Measurements from ENCODE around the gene PGPEP1. TPM values are rescaled to one million over a fixed set of nuclear protein-coding genes. Genes with fewer than 3 reads are reported as not detected.

Gene PGPEP1
- total RNA-seq, 1 donor from 2014 or later = 23.2 TPM

DNA sequence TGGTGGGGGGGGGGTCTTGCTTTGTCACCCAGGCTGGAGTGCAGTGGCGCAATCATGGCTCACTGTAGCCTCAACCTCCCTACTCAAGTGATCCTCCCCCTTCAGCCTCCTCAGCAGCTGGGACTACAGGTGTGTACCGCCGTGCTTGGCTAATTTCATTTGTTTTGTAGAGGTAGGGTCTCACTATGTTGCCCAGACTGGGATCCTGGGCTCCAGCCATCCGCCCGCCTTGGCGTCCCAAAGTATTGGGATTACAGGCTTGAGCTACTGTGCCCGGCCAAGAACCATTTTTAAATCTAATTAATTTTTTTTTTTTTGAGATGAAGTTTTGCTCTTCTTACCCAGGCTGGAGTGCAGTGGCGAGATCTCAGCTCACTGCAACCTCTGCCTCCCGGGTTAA is 40.7 kb upstream of the PGPEP1 start:
- Mint-ChIP-seq H3K9me3 (no peaks in the 10 kb centered on the region), H3K36me3 (no peaks in the 10 kb centered on the region), H3K27me3 (ENCODE audit: low read depth) (no peaks in the 10 kb centered on the region), H3K27ac (no peak overlapping the region), H3K4me3 (no peak overlapping the region), H3K4me1 (peaks cover 15% of the 10 kb centered on the region)
- TF ChIP-seq, protein P1, sequence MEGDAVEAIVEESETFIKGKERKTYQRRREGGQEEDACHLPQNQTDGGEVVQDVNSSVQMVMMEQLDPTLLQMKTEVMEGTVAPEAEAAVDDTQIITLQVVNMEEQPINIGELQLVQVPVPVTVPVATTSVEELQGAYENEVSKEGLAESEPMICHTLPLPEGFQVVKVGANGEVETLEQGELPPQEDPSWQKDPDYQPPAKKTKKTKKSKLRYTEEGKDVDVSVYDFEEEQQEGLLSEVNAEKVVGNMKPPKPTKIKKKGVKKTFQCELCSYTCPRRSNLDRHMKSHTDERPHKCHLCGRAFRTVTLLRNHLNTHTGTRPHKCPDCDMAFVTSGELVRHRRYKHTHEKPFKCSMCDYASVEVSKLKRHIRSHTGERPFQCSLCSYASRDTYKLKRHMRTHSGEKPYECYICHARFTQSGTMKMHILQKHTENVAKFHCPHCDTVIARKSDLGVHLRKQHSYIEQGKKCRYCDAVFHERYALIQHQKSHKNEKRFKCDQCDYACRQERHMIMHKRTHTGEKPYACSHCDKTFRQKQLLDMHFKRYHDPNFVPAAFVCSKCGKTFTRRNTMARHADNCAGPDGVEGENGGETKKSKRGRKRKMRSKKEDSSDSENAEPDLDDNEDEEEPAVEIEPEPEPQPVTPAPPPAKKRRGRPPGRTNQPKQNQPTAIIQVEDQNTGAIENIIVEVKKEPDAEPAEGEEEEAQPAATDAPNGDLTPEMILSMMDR (IDR thresholded peaks at IDR 0.05; ENCODE audit: unreplicated experiment) = no peak
- no peak for DNase-seq (ENCODE audit: low spot score in 2 of 2, unreplicated experiment in 2 of 2)

DNA sequence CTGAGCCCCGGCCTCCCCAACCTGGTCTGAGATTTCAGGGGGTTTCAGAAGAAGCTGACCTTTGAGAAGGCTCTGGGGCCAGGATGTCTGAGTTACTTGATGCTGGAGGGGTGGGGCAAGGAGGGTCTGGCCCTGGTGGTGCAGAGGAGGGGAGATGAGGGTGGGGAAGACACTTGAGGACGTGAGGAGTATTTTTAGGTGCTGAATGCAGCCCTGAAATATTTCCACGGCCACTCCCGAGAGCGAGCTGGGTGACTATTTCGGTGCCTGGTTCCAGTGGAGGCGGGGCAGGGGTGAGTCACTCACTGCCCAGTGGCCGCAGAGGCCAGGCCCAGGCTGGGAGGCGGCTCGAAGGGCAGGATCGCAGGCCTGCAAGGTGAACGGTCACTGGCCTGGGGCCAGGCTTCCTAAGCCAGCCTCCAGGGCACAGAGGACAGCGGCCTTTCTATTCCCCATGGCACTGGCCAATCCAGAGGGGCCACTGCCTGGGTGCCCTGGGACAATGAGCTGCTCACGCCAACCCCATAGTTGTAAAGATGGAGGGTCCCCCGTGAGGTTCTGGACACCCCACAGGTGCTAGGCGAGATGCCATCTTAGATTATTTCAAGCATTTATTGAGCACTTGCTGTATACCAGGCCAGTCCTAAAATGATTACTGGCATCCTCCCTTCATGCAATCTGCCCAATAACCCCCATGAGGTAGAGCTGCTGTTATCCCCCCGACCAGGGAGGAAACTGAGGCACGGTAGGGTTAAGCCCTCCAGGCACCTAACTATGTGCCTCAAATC is 39.3 kb upstream of the PGPEP1 start:
- Mint-ChIP-seq H3K9me3 (no peaks in the 10 kb centered on the region), H3K4me3 (no peak overlapping the region), H3K27ac (no peak overlapping the region), H3K4me1 (peaks cover 19% of the 10 kb centered on the region), H3K36me3 (no peaks in the 10 kb centered on the region), H3K27me3 (ENCODE audit: low read depth) (no peaks in the 10 kb centered on the region)
- TF ChIP-seq, protein P1 (IDR thresholded peaks at IDR 0.05; ENCODE audit: unreplicated experiment) = no peak
- no peak for DNase-seq (ENCODE audit: low spot score in 2 of 2, unreplicated experiment in 2 of 2)

DNA sequence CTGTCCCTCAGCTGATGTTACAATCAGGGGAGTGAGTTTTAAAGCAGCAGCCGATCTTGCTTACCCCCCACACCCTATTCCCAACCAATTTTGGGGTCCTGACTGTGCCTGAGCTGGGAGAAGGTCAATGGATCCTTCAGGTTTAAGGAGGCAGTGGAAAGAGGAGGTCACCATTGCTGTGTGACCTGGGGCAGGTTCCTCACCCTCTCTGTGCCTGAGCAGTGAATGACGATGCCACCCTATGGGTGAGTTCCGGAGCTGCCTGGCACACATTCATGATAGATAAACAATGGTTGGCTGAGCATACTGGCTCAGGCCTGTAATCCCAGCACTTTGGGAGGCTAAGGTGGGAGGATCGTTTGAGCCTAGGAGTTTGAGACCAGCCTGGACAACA is 38.7 kb upstream of the PGPEP1 start:
- Mint-ChIP-seq H3K4me3 (no peak overlapping the region), H3K27ac (peak overlapping the region; percentile 59), H3K36me3 (no peaks in the 10 kb centered on the region), H3K4me1 (peaks cover 19% of the 10 kb centered on the region), H3K9me3 (no peaks in the 10 kb centered on the region), H3K27me3 (ENCODE audit: low read depth) (no peaks in the 10 kb centered on the region)
- TF ChIP-seq, protein P1 (IDR thresholded peaks at IDR 0.05; ENCODE audit: unreplicated experiment) = no peak
- DNase-seq (ENCODE audit: low spot score in 2 of 2, unreplicated experiment in 2 of 2) = no peak

DNA sequence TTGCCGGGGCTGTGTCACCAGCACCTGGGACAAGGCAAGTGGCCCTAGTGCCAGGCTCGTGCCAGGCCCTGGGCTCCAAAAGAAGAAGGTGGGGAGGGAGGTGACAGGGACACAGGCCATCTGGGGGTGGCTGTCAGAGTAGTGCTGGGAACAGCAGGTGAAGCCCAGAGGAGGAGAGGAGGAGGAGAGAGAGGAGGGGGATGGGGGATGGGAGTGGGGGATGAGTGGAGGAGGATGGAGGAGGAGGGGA is 36.3 kb upstream of the PGPEP1 start:
- TF ChIP-seq, protein P1 (IDR thresholded peaks at IDR 0.05; ENCODE audit: unreplicated experiment) = no peak
- Mint-ChIP-seq H3K9me3 (no peaks in the 10 kb centered on the region), H3K4me3 (peak overlapping the region; percentile 48), H3K27me3 (ENCODE audit: low read depth) (no peaks in the 10 kb centered on the region), H3K36me3 (peaks cover 7% of the 10 kb centered on the region), H3K4me1 (peaks cover 21% of the 10 kb centered on the region), H3K27ac (peak overlapping the region; percentile 99)
- DNase-seq (ENCODE audit: low spot score in 2 of 2, unreplicated experiment in 2 of 2) = no peak

DNA sequence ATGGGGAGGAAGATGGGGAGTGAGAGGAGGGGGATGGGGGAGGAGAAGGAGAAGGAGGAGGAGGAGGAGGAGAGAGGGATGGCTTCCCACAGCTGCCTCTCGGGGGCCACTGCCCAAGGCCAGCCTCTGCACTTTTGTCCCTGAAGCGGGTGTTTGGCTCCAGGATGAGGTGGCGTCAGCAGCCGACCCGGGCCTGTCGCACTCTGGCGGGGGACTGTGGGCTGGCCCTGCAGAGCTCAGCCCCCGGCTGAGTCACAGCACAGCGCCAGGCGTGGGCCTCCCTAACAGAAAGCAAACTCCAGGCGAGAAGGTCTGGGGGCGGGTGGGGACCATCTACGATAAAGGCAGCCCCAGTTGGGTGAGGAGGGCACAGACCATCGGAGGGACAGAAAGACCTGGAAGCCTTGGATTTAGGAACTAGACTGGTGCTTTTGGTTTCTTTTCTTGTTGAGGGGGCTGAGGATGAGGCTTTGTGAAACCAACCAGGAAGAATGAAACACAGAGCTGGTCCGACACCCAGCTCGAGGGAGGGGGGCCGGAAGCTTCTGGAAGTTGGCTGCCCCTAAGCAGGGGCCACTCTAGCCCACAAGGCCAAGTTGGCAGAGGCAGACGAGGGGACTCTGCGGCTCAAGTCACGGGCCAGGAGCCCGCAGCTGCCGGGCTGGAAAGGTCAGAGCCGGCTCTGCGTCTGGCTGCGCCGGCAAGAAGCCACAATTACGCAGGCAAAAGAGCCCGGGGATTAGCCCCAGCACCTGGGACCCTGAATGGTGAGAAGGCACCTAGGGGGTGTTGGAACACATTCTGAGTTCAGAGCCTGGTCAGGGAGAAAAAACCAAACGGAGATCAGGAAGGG is 35.7 kb upstream of the PGPEP1 start:
- TF ChIP-seq, protein P1 (IDR thresholded peaks at IDR 0.05; ENCODE audit: unreplicated experiment) = no peak
- H3K27me3 Mint-ChIP-seq (ENCODE audit: low read depth) = no peaks in the 10 kb centered on the region
- peak overlapping the region; percentile 66 for H3K4me3 Mint-ChIP-seq
- H3K27ac Mint-ChIP-seq = peak overlapping the region; percentile 99
- H3K4me1 Mint-ChIP-seq = peaks cover 21% of the 10 kb centered on the region
- no peaks in the 10 kb centered on the region for H3K9me3 Mint-ChIP-seq
- DNase-seq (ENCODE audit: low spot score in 2 of 2, unreplicated experiment in 2 of 2) = peak in 1 of 2 experiments; percentile 70
- H3K36me3 Mint-ChIP-seq = peaks cover 7% of the 10 kb centered on the region
